Endothelial cell of umbilical vein (primary cell): ENCODE measurements around the gene TPST1. TPM values are rescaled to one million over a fixed set of nuclear protein-coding genes. Genes with fewer than 3 reads are reported as not detected.

ENCODE experiments used
- BruUV-seq: library from RNA; stranded (reverse); fragments of 400-500 nt; replicated peaks from 2 replicates; lab custom pipeline; 2021; lab: Mats Ljungman, UMichigan
- CTCF ChIA-PET: fragments of 300-600, 350-600 bp; sonication (Branson Sonifier 250); formaldehyde crosslinking; loops from one replicate; lab custom pipeline; 2021; ENCODE audit warnings: antibody characterized with exemption, inconsistent platforms; lab: Charles Lee
- POLR2A ChIA-PET: fragments of 300-600, 350-600 bp; sonication (Branson Sonifier 250); formaldehyde crosslinking; loops from one replicate; lab custom pipeline; 2021; ENCODE audit warnings: antibody characterized with exemption, inconsistent platforms; lab: Charles Lee
- DNase-seq: peaks from one replicate; pipeline ENCODE4 v3.0.0-alpha.2; 2011; ENCODE audit warnings: low read depth, low spot score
- FAIRE-seq: peaks from 2 replicates; lab custom pipeline; 2011; peaks lifted over from hg19 to GRCh38; lab: Jason Lieb, UNC
- H2AFZ ChIP-seq: 2 replicates; pipeline ENCODE4 v1.6.0; 2012; ENCODE audit warnings: low read depth, low read length, control low read depth, inconsistent platforms
- H3K27ac ChIP-seq: 2 replicates; pipeline ENCODE4 v1.5.1; 2011; ENCODE audit warnings: low read depth, mild to moderate bottlenecking, control low read depth, low read length, moderate library complexity; ENCODE audit not compliant: insufficient read depth
- H3K27me3 ChIP-seq, 2 experiments: 2 replicates each; pipeline versions ENCODE4 v1.6.0 to v1.6.1; 2011; ENCODE audit warnings: low read length in 2 of 2, mixed read lengths in 1 of 2; ENCODE audit not compliant: control insufficient read depth in 2 of 2, insufficient read depth in 2 of 2
- H3K36me3 ChIP-seq, 2 experiments: 2 replicates in 1 of 2; 3 replicates in 1 of 2; pipeline ENCODE4 v1.5.1; 2011; ENCODE audit warnings: low read length in 2 of 2, mild to moderate bottlenecking in 1 of 2, moderate library complexity in 1 of 2; ENCODE audit not compliant: control insufficient read depth in 2 of 2, insufficient read depth in 2 of 2; ENCODE audit errors: extremely low read depth in 1 of 2
- H3K4me1 ChIP-seq: 3 replicates; pipeline ENCODE4 v1.5.1; 2011; ENCODE audit warnings: mild to moderate bottlenecking, low read length; ENCODE audit not compliant: control insufficient read depth, insufficient read depth; ENCODE audit errors: extremely low read depth
- H3K4me2 ChIP-seq: 2 replicates; pipeline ENCODE4 v1.6.1; 2011; ENCODE audit warnings: low read length, control low read depth, mixed read lengths; ENCODE audit not compliant: insufficient read depth
- H3K4me3 ChIP-seq, 3 experiments: fragments of 200-600 bp in 1 of 3; sonication (generic), shearing (Covaris generic) in 1 of 3; replicated peaks in 1 of 3; 2 replicates each; pipeline ENCODE4 v1.5.1; 2011 to 2016; ENCODE audit warnings: control low read depth in 3 of 3, low read length in 3 of 3, mild to moderate bottlenecking in 2 of 3, inconsistent platforms in 1 of 3, low read depth in 1 of 3, moderate library complexity in 1 of 3; ENCODE audit not compliant: insufficient read depth in 1 of 3
- H3K79me2 ChIP-seq: 2 replicates; pipeline ENCODE4 v1.6.0; 2012; ENCODE audit warnings: low read length, inconsistent platforms; ENCODE audit not compliant: control insufficient read depth, insufficient read depth
- H3K9ac ChIP-seq: replicated peaks from 2 replicates; pipeline ENCODE3; 2011; ENCODE audit warnings: low read length, control low read depth; ENCODE audit not compliant: insufficient read depth; ENCODE audit errors: extremely low read depth
- H3K9me1 ChIP-seq: replicated peaks from 3 replicates; pipeline ENCODE4 v1.6.0; 2011; ENCODE audit warnings: mild to moderate bottlenecking, low read length; ENCODE audit not compliant: control insufficient read depth, insufficient read depth; ENCODE audit errors: extremely low read depth
- H3K9me3 ChIP-seq: replicated peaks from 2 replicates; pipeline ENCODE4 v1.5.1; 2012; ENCODE audit warnings: low read length, inconsistent platforms; ENCODE audit not compliant: control insufficient read depth, insufficient read depth
- H4K20me1 ChIP-seq: replicated peaks from 2 replicates; pipeline ENCODE3; 2011; ENCODE audit warnings: mild to moderate bottlenecking, low read length; ENCODE audit not compliant: control insufficient read depth, insufficient read depth; ENCODE audit errors: extremely low read depth
- CTCF ChIP-seq, 2 donors: IDR thresholded peaks; 1 replicate in 1 of 2; 2 replicates in 1 of 2; pipeline ENCODE4 v1.5.1; 2011; ENCODE audit warnings: low read length in 2 of 2, mild to moderate bottlenecking in 2 of 2, moderate library complexity in 2 of 2, control low read depth in 1 of 2, inconsistent platforms in 1 of 2, low read depth in 1 of 2; ENCODE audit not compliant: insufficient read depth in 1 of 2; ENCODE audit errors: extremely low read depth in 1 of 2
- EZH2 ChIP-seq: IDR thresholded peaks from 2 replicates; pipeline ENCODE4 v1.6.1; 2012; ENCODE audit warnings: borderline replicate concordance, low read depth, mild to moderate bottlenecking, moderate library complexity, low read length, inconsistent platforms; ENCODE audit not compliant: severe bottlenecking
- FOS ChIP-seq: IDR thresholded peaks from 2 replicates; pipeline ENCODE4 v1.6.1; 2011; ENCODE audit warnings: mild to moderate bottlenecking, low read length, moderate library complexity, borderline replicate concordance; ENCODE audit not compliant: insufficient read depth
- GATA2 ChIP-seq: IDR thresholded peaks from 2 replicates; pipeline ENCODE4 v1.7.0; 2011; ENCODE audit warnings: low read depth, mild to moderate bottlenecking, moderate library complexity, mixed read lengths, low read length; ENCODE audit not compliant: insufficient read length, insufficient read depth
- JUN ChIP-seq: IDR thresholded peaks from 2 replicates; pipeline ENCODE4 v1.6.1; 2011; ENCODE audit warnings: borderline replicate concordance, low read depth; ENCODE audit not compliant: insufficient read length, insufficient read depth
- MAX ChIP-seq: IDR thresholded peaks from 2 replicates; pipeline ENCODE4 v1.6.1; 2011; ENCODE audit not compliant: insufficient read depth, insufficient read length
- MYC ChIP-seq: IDR thresholded peaks from one replicate; pipeline ENCODE4 v1.6.1; 2011; ENCODE audit warnings: mild to moderate bottlenecking, low read depth, low read length
- POLR2A ChIP-seq: IDR thresholded peaks from 2 replicates; pipeline ENCODE4 v1.6.1; 2012; ENCODE audit warnings: low read depth, mild to moderate bottlenecking, control low read depth, low read length
- POLR2AphosphoS5 ChIP-seq: IDR thresholded peaks from 2 replicates; pipeline ENCODE4 v1.6.1; 2012; ENCODE audit warnings: low read depth, mild to moderate bottlenecking, control low read depth, low read length, moderate library complexity; ENCODE audit not compliant: insufficient read depth
- dilution Hi-C: fragments of 300-500 bp; cut with MboI; formaldehyde crosslinking; loops from one replicate; pipeline ENCODE4 v1.15.0; 2019; ENCODE audit warnings: low sequenced_read_pairs; ENCODE audit not compliant: extremely low pct_ligation_motif_present
- intact Hi-C: fragments of 100-400 bp; cut with micrococcal nuclease; formaldehyde crosslinking; loops from one replicate; pipeline ENCODE4 v1.10.0; 2022
- polyA plus RNA-seq, 4 experiments: library from polyadenylated mRNA; depleted of rRNA in 3 of 4; stranded (reverse) in 3 of 4; unstranded in 1 of 4; fragments of >200 nt; gene quantifications; 2 replicates each; pipeline versions ENCODE4 v1.2.1 to v1.2.3, GENCODE V29; 2011 to 2012; ENCODE audit warnings: missing spikeins in 1 of 4
- total RNA-seq: library from RNA; stranded (reverse); gene quantifications from 2 replicates; pipeline ENCODE4 v1.2.3, GENCODE V29; 2021

Gene TPST1
- total and polyA plus RNA-seq, 2 donors (not counting 3 experiments of a cell fraction or from before 2014, with no cell fraction given): 18.7 to 21.0 TPM

- no peak for FAIRE-seq
- H3K4me1 ChIP-seq: no peaks in the 10 kb centered on the region
- H3K9me1 ChIP-seq: no peaks in the 10 kb centered on the region
- no peaks in the 10 kb centered on the region for H3K9me3 ChIP-seq
- dilution Hi-C loops (no loop called here), intact Hi-C loops (no loop called here)
- H3K4me3 ChIP-seq: no peak overlapping the region
- peak; percentile 24 for DNase-seq
- no peak overlapping the region for H3K27ac ChIP-seq
- no TSS peak for BruUV-seq
- H3K36me3 ChIP-seq: no peaks in the 10 kb centered on the region
- H3K79me2 ChIP-seq: no peaks in the 10 kb centered on the region
- H3K4me2 ChIP-seq: no peak overlapping the region
- ChIA-PET POLR2A (interaction anchor here (0.6 kb wide), 1 partner anchor 86 kb away, joined by 7 read pairs; no protein-coding TSS in a partner anchor), CTCF (interaction anchor here (0.5 kb wide), 1 partner anchor 254 kb away, joined by 3 read pairs; no protein-coding TSS in a partner anchor)
- H2AFZ ChIP-seq: no peak overlapping the region
- no peaks in the 10 kb centered on the region for H4K20me1 ChIP-seq
- TF ChIP-seq MAX (no peak), POLR2A (no peak), FOS (no peak), MYC (no peak), POLR2AphosphoS5 (no peak), GATA2 (no peak), JUN (no peak)
- H3K9ac ChIP-seq: no peak overlapping the region
- no peaks in the 10 kb centered on the region for H3K27me3 ChIP-seq
Observed at GRCh38 chr7:66319407-66319979, 114.4 kb downstream of the TPST1 start.

GRCh38 chr7:66321283-66321682 lies 116.1 kb downstream of the TPST1 start:
- H4K20me1 ChIP-seq: no peaks in the 10 kb centered on the region

More at GRCh38 chr7:66321283-66321682, 116.1 kb downstream of the TPST1 start:
- ChIA-PET POLR2A (no interaction called here), CTCF (no interaction called here)
- Histone ChIP-seq H3K4me1 (peaks cover 3% of the 10 kb centered on the region), H3K9me1 (no peaks in the 10 kb centered on the region), H2AFZ (no peak overlapping the region), H3K4me2 (no peak overlapping the region), H3K9me3 (no peaks in the 10 kb centered on the region), H3K27me3 (no peaks in the 10 kb centered on the region), H3K36me3 (no peaks in the 10 kb centered on the region), H3K4me3 (no peak overlapping the region), H3K27ac (no peak overlapping the region), H3K79me2 (no peaks in the 10 kb centered on the region), H3K9ac (no peak overlapping the region)
- no TSS peak for BruUV-seq
- DNase-seq (no peak), FAIRE-seq (no peak)
- dilution Hi-C loops: no loop called here
- intact Hi-C loops: no loop called here
- TF ChIP-seq MYC (no peak), POLR2A (no peak), FOS (no peak), CTCF (IDR thresholded peaks at IDR 0.05; ENCODE audit: extremely low read depth in 1 of 2, insufficient read depth in 1 of 2, low read depth in 1 of 2, low read length in 2 of 2) (no peak), JUN (no peak), GATA2 (no peak), MAX (no peak), POLR2AphosphoS5 (no peak), EZH2 (no peak)
